Activated CD8-positive, alpha-beta memory T cell treated with anti-CD3 and anti-CD28 coated beads, Interleukin-2, amount 10 ng/mL, durations not matched to agents 7 days and 5 days (primary cell): Measurements from ENCODE around the gene MMP21. TPM values are rescaled to one million over a fixed set of nuclear protein-coding genes. Genes with fewer than 3 reads are reported as not detected.

Source experiments
- ATAC-seq: fragments of 150-1000 bp; cut with Tn5 transposase; one replicate; pipeline ENCODE4 v1.10.0; 2021; ENCODE audit warnings: moderate library complexity
- CTCF ChIA-PET: fragments of 350-600 bp; sonication (Branson Sonifier 250); formaldehyde crosslinking; loops from one replicate; lab custom pipeline; 2021; ENCODE audit warnings: antibody characterized with exemption; lab: Charles Lee
- DNase-seq: peaks from one replicate; pipeline ENCODE4 v3.0.0-alpha.2; 2020
- H3K27ac Mint-ChIP-seq: one replicate; pipeline ENCODE4 v1.8.0; 2021; ENCODE audit warnings: mild to moderate bottlenecking, mixed read lengths
- H3K27me3 Mint-ChIP-seq: one replicate; pipeline ENCODE4 v1.8.0; 2021; ENCODE audit warnings: mixed read lengths
- H3K36me3 Mint-ChIP-seq: one replicate; pipeline ENCODE4 v1.8.0; 2021; ENCODE audit warnings: mild to moderate bottlenecking, mixed read lengths
- H3K4me1 Mint-ChIP-seq: one replicate; pipeline ENCODE4 v1.8.0; 2021; ENCODE audit warnings: mixed read lengths
- H3K4me3 Mint-ChIP-seq: one replicate; pipeline ENCODE4 v1.8.0; 2021; ENCODE audit warnings: mild to moderate bottlenecking, moderate library complexity, mixed read lengths
- H3K9me3 Mint-ChIP-seq: one replicate; pipeline ENCODE4 v1.8.0; 2022; ENCODE audit warnings: low read depth, mixed read lengths
- microRNA-seq: library from miRNA; unstranded; fragments of <30 nt; microRNA quantifications from one replicate; pipeline ENCODE4 v1.2.0, GENCODE V29; 2022
- total RNA-seq, 2 experiments: library from RNA; stranded (reverse); gene quantifications; one replicate each; pipeline ENCODE4 v1.2.3, GENCODE V29; 2021

Gene MMP21
- total RNA-seq, 2 experiments from 2014 or later = not detected

DNA sequence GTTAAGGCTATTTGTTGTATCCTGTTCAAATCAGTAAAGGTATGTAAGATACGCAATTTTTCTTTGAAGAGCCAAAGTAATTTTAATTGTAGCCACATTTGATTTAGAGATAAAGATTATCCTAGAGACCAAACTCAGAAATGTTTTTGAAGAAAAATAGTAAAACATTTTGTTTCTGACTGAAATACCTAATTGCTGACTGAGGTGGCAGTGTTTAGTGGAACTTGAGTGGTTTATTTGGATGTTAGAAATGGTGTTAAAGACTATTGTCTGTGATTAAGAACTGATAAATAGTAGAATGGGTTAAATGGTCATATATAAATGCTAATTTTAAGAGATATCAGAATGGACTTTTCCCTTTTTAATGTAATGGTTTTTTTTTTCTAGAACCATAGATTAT is 40.8 kb downstream of the MMP21 start:
- ATAC-seq = no peak
- H3K4me3 Mint-ChIP-seq = no peak overlapping the region
- no peaks in the 10 kb centered on the region for H3K27me3 Mint-ChIP-seq
- no peak for DNase-seq
- H3K36me3 Mint-ChIP-seq = peaks cover 62% of the 10 kb centered on the region
- CTCF ChIA-PET = no interaction called here
- no peaks in the 10 kb centered on the region for H3K4me1 Mint-ChIP-seq
- H3K27ac Mint-ChIP-seq = no peak overlapping the region
- no peaks in the 10 kb centered on the region for H3K9me3 Mint-ChIP-seq

DNA sequence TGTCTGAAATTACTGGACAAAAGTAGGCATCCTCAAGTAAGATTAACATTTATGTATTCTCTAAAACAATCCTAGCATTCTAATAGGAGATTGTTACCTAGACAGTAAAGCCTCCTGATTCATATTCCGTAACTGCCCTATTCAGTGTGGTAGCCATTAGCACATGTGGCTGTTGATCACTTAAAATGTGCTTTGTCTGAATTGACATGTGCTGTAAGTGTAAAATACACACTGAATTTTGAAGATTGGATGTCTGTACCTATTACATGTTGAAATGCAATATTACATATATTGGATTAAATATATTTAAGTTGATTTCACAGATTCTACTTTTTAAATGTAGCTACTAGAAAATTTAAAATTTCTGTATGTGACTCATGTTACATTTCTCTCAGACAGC is 41.5 kb downstream of the MMP21 start:
- Mint-ChIP-seq H3K4me3 (no peak overlapping the region), H3K4me1 (no peaks in the 10 kb centered on the region), H3K9me3 (no peaks in the 10 kb centered on the region), H3K27ac (no peak overlapping the region), H3K27me3 (no peaks in the 10 kb centered on the region), H3K36me3 (peaks cover 63% of the 10 kb centered on the region)
- no peak for ATAC-seq
- CTCF ChIA-PET = no interaction called here
- DNase-seq = no peak

DNA sequence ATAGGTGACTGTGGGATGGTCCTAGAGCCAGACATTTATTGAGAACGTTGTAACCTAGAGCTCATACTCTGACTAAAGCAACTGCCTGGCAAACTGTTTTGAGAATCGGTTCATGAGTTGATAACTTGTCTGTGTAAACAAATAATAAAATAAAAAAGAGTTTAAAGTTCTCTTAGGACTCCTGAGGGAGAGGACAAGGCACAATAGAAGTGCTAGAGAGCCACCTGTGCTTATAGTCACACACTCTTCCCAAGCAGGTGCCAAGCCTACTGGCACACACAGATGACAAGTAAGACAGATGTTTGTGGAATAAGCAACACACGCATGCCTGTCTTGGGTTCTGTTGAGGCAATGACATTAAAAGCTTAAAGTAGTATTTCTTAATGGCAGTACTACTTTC is 48.2 kb downstream of the MMP21 start:
- Mint-ChIP-seq H3K4me1 (peaks cover 5% of the 10 kb centered on the region), H3K4me3 (no peak overlapping the region), H3K27ac (no peak overlapping the region), H3K9me3 (no peaks in the 10 kb centered on the region), H3K36me3 (peaks cover 62% of the 10 kb centered on the region), H3K27me3 (no peaks in the 10 kb centered on the region)
- CTCF ChIA-PET = no interaction called here
- DNase-seq = no peak
- no peak for ATAC-seq

DNA sequence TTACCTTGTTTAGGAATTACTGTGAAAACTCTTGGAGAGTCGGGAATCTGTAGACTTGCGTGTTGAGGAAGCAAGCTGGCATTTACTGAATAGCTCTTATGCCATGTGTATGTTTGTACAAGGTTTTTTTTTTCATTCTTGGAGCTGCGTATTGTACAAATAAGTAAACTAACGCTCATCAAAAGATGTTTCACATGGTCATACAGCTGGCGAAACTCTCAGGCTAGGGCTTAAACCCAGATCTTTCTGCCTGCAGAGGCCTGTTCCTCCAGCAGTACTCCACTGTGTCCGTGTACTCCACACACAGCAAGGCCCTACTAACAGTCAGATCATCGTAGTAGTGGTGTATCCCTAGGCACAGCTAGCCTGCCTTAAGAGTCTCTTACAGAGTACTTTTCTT is 48.7 kb downstream of the MMP21 start:
- no peak for DNase-seq
- no peak for ATAC-seq
- Mint-ChIP-seq H3K4me1 (peaks cover 9% of the 10 kb centered on the region), H3K36me3 (peaks cover 57% of the 10 kb centered on the region), H3K27me3 (no peaks in the 10 kb centered on the region), H3K27ac (no peak overlapping the region), H3K9me3 (no peaks in the 10 kb centered on the region), H3K4me3 (no peak overlapping the region)
- CTCF ChIA-PET = no interaction called here

- H3K27ac Mint-ChIP-seq = no peak overlapping the region
- H3K36me3 Mint-ChIP-seq = peaks cover 41% of the 10 kb centered on the region
- CTCF ChIA-PET = no interaction called here
- H3K4me3 Mint-ChIP-seq = no peak overlapping the region
- no peaks in the 10 kb centered on the region for H3K27me3 Mint-ChIP-seq
- DNase-seq (no peak), ATAC-seq (no peak)
- peaks cover 30% of the 10 kb centered on the region for H3K4me1 Mint-ChIP-seq
- H3K9me3 Mint-ChIP-seq = no peaks in the 10 kb centered on the region
Measured at GRCh38 chr10:125722811-125723210, 52.8 kb downstream of the MMP21 start.

DNA sequence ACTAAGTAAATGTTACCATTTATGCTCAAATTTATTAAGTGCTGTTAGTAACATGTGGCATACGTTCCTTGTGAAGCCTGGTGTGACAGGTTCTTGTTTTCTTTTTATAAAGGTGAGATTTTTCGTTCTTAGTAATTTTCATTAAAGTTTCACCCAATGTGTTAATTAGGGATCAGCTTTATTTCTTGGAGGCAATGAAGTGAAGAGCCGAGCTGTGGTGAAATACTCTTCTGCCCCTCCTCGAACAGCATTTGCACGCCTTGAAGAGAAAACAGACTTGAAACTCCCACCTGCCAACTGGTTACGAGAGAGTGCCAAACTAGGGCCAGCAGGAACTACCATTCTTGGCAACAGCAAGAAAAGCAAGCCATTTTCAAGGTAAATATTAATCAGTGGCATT is 54.6 kb downstream of the MMP21 start:
- peaks cover 29% of the 10 kb centered on the region for H3K36me3 Mint-ChIP-seq
- peak overlapping the region; percentile 99 for H3K4me3 Mint-ChIP-seq
- peaks cover 30% of the 10 kb centered on the region for H3K4me1 Mint-ChIP-seq
- no peak for ATAC-seq
- CTCF ChIA-PET = interaction anchor here (0.7 kb wide), 1 partner anchor 31 kb away, joined by 3 read pairs; no protein-coding TSS in a partner anchor
- H3K9me3 Mint-ChIP-seq = no peaks in the 10 kb centered on the region
- H3K27me3 Mint-ChIP-seq = no peaks in the 10 kb centered on the region
- peak overlapping the region; percentile 43 for H3K27ac Mint-ChIP-seq
- no peak for DNase-seq

- DNase-seq (no peak), ATAC-seq (no peak)
- Mint-ChIP-seq H3K4me1 (peaks cover 30% of the 10 kb centered on the region), H3K36me3 (peaks cover 24% of the 10 kb centered on the region), H3K4me3 (peak overlapping the region; percentile 99), H3K27ac (peak overlapping the region; percentile 99), H3K27me3 (no peaks in the 10 kb centered on the region), H3K9me3 (no peaks in the 10 kb centered on the region)
- CTCF ChIA-PET = interaction anchor here (0.7 kb wide), 1 partner anchor 10 kb away, joined by 3 read pairs; no protein-coding TSS in a partner anchor
Measured at GRCh38 chr10:125720002-125720382, 55.6 kb downstream of the MMP21 start.

- Mint-ChIP-seq H3K4me1 (peaks cover 30% of the 10 kb centered on the region), H3K27me3 (no peaks in the 10 kb centered on the region), H3K9me3 (no peaks in the 10 kb centered on the region), H3K36me3 (peaks cover 22% of the 10 kb centered on the region), H3K4me3 (peak within 1 kb of the TSS; percentile 99), H3K27ac (peak within 1 kb of the TSS; percentile 99)
- CTCF ChIA-PET = interaction anchor here (0.7 kb wide), 1 partner anchor 11 kb away, joined by 3 read pairs; no protein-coding TSS in a partner anchor
- peak; percentile 99 for DNase-seq
- peak; percentile 95 for ATAC-seq
Measured at GRCh38 chr10:125719173-125720001, 56.2 kb downstream of the MMP21 start, which contains the start of gene EDRF1. TSS of gene EDRF1 (plus strand) at chr10:125719709. CDS start at chr10:125719808, 99 bp downstream.

Small RNAs within 50 kb of the gene (microRNA-seq; reads per million reads assigned to microRNA genes)
- gene MIR4484 = 43.0 reads per million, percentile 55 among the genes with 10 or more reads in this experiment

Other genes starting within 250 kb of the MMP21 start
- gene TEX36, start 92.7 kb downstream of the MMP21 start, total RNA-seq = not detected
- gene EDRF1, start 56.1 kb downstream of the MMP21 start, total RNA-seq = 10 to 100 TPM; 36.6 to 38.3 TPM
- 10 to 100 TPM; 43.8 to 57.9 TPM for gene UROS, start 47.4 kb upstream of the MMP21 start, total RNA-seq
- 10 to 100 TPM; 53.1 to 77.0 TPM for gene BCCIP, start 47.7 kb upstream of the MMP21 start, total RNA-seq
- gene DHX32, start 105.5 kb upstream of the MMP21 start, total RNA-seq = 10 to 100 TPM; 12.1 to 16.0 TPM
- gene FANK1, start 120.7 kb upstream of the MMP21 start, total RNA-seq = under 1 TPM in 1 of 2 experiments, not detected in 1; 0.49 TPM